Measurements from ENCODE around the gene PFN2. TPM values are rescaled to one million over a fixed set of nuclear protein-coding genes. Genes with fewer than 3 reads are reported as not detected.

PFN2 gene

Small RNAs within 50 kb of the gene (small RNA-seq; reads per million reads assigned to genes)
- gene RNU6-720P = not detected
